IMR-90 (cell line): ENCODE results near the gene DGKZ. TPM values are rescaled to one million over a fixed set of nuclear protein-coding genes. Genes with fewer than 3 reads are reported as not detected.

Source experiments
- ATAC-seq: fragments of 200-7000 bp; cut with Tn5 transposase; 2 replicates; pipeline ENCODE4 v1.9.1; 2020; ENCODE audit warnings: low read depth, mild to moderate bottlenecking, moderate library complexity
- BruUV-seq: library from RNA; stranded (reverse); fragments of 400-500 nt; replicated peaks from 2 replicates; lab custom pipeline; 2021; lab: Mats Ljungman, UMichigan
- CTCF ChIA-PET: fragments of 300-600 bp; formaldehyde crosslinking; extraction: SDS; loops from one replicate; lab custom pipeline; 2021; ENCODE audit warnings: antibody characterized with exemption; lab: Yijun Ruan, JAX
- POLR2A ChIA-PET: fragments of 300-600 bp; sonication (Branson Sonifier 250); formaldehyde crosslinking; loops from one replicate; lab custom pipeline; 2022; ENCODE audit warnings: antibody characterized with exemption; ENCODE audit not compliant: unreplicated experiment; lab: Charles Lee
- DNase-seq: peaks from one replicate; pipeline ENCODE4 v3.0.0; 2013
- H2AFZ ChIP-seq: replicated peaks from 2 replicates; pipeline ENCODE3; 2013; ENCODE audit warnings: low read length, mild to moderate bottlenecking; ENCODE audit not compliant: poor library complexity
- H2AK5ac ChIP-seq: 2 replicates; pipeline ENCODE4 v1.6.1; 2013; ENCODE audit warnings: low read depth, low read length, inconsistent platforms
- H2AK9ac ChIP-seq: replicated peaks from 2 replicates; pipeline ENCODE3; 2013; ENCODE audit warnings: mild to moderate bottlenecking, low read depth, low read length, moderate library complexity; ENCODE audit not compliant: poor library complexity
- H2BK120ac ChIP-seq: 2 replicates; pipeline ENCODE4 v1.6.1; 2013; ENCODE audit warnings: low read depth, low read length, inconsistent platforms
- H2BK15ac ChIP-seq: 3 replicates; pipeline ENCODE4 v1.6.1; 2013; ENCODE audit warnings: low read depth, low read length, inconsistent platforms
- H2BK20ac ChIP-seq: 2 replicates; pipeline ENCODE4 v1.6.1; 2013; ENCODE audit warnings: low read depth, mild to moderate bottlenecking, inconsistent platforms, low read length, moderate library complexity
- H2BK5ac ChIP-seq: 2 replicates; pipeline ENCODE4 v1.6.1; 2013; ENCODE audit warnings: mild to moderate bottlenecking, low read depth, low read length, inconsistent platforms; ENCODE audit not compliant: poor library complexity, severe bottlenecking
- H3K14ac ChIP-seq: replicated peaks from 2 replicates; pipeline ENCODE4 v1.6.1; 2013; ENCODE audit warnings: low read depth, low read length, inconsistent platforms
- H3K18ac ChIP-seq: 2 replicates; pipeline ENCODE4 v1.6.1; 2013; ENCODE audit warnings: low read depth, low read length, control low read depth
- H3K23ac ChIP-seq: 2 replicates; pipeline ENCODE4 v1.6.1; 2013; ENCODE audit warnings: low read depth, low read length, inconsistent platforms
- H3K27ac ChIP-seq: 2 replicates; pipeline ENCODE4 v1.5.1; 2013; ENCODE audit warnings: mild to moderate bottlenecking, control low read depth, low read length; ENCODE audit not compliant: insufficient read depth
- H3K27me3 ChIP-seq: 2 replicates; pipeline ENCODE4 v1.6.1; 2013; ENCODE audit warnings: low read length; ENCODE audit not compliant: control insufficient read depth, insufficient read depth
- H3K36me3 ChIP-seq: 2 replicates; pipeline ENCODE4 v1.6.1; 2013; ENCODE audit warnings: low read length, mixed read lengths; ENCODE audit not compliant: control insufficient read depth, insufficient read depth
- H3K4ac ChIP-seq: 2 replicates; pipeline ENCODE4 v1.6.1; 2013; ENCODE audit warnings: low read depth, low read length, inconsistent platforms
- H3K4me1 ChIP-seq: 2 replicates; pipeline ENCODE4 v1.6.1; 2013; ENCODE audit warnings: low read length, mixed read lengths; ENCODE audit not compliant: control insufficient read depth, insufficient read depth
- H3K4me2 ChIP-seq: 2 replicates; pipeline ENCODE4 v1.6.1; 2013; ENCODE audit warnings: low read depth, mild to moderate bottlenecking, control low read depth, low read length, moderate library complexity
- H3K4me3 ChIP-seq: 2 replicates; pipeline ENCODE4 v1.5.1; 2013; ENCODE audit warnings: low read depth, mild to moderate bottlenecking, control low read depth, low read length, moderate library complexity; ENCODE audit not compliant: insufficient read depth
- H3K56ac ChIP-seq: 2 replicates; pipeline ENCODE4 v1.6.1; 2013; ENCODE audit warnings: low read length, inconsistent platforms; ENCODE audit not compliant: insufficient read depth; ENCODE audit errors: extremely low read depth
- H3K79me1 ChIP-seq, 2 experiments: 2 replicates each; pipeline ENCODE4 v1.6.1; 2013; ENCODE audit warnings: low read length in 2 of 2, inconsistent platforms in 1 of 2, low read depth in 1 of 2
- H3K9ac ChIP-seq: 2 replicates; pipeline ENCODE4 v1.6.1; 2013; ENCODE audit warnings: low read depth, low read length, control low read depth
- H3K9me1 ChIP-seq: 2 replicates; pipeline ENCODE4 v1.6.1; 2013; ENCODE audit warnings: low read length, inconsistent platforms; ENCODE audit not compliant: insufficient read depth
- H3K9me3 ChIP-seq: 2 replicates; pipeline ENCODE4 v1.6.1; 2013; ENCODE audit warnings: low read length; ENCODE audit not compliant: control insufficient read depth, insufficient read depth
- H4K20me1 ChIP-seq: 2 replicates; pipeline ENCODE4 v1.6.1; 2013; ENCODE audit warnings: low read length, inconsistent platforms; ENCODE audit not compliant: insufficient read depth
- H4K5ac ChIP-seq: 2 replicates; pipeline ENCODE4 v1.6.1; 2013; ENCODE audit warnings: mild to moderate bottlenecking, low read depth, low read length, control low read depth
- H4K8ac ChIP-seq, 2 experiments: 2 replicates each; pipeline ENCODE4 v1.6.1; 2013; ENCODE audit warnings: low read depth in 2 of 2, low read length in 2 of 2, control low read depth in 1 of 2, inconsistent platforms in 1 of 2
- H4K91ac ChIP-seq: 2 replicates; pipeline ENCODE4 v1.6.1; 2013; ENCODE audit warnings: low read depth, low read length, inconsistent platforms; ENCODE audit not compliant: insufficient read depth
- CEBPB ChIP-seq: IDR thresholded peaks from 2 replicates; pipeline ENCODE4 v1.6.1; 2012; ENCODE audit warnings: low read depth, low read length, improper control_type of control experiment
- CHD1 ChIP-seq: IDR thresholded peaks from 2 replicates; pipeline ENCODE4 v1.6.1; 2012; ENCODE audit warnings: low read depth, low read length, improper control_type of control experiment
- FOS ChIP-seq: fragments of 150-350 bp; IDR thresholded peaks from 2 replicates; pipeline ENCODE4 v1.6.1; 2016; ENCODE audit warnings: low read depth, low read length
- MAZ ChIP-seq: IDR thresholded peaks from 2 replicates; pipeline ENCODE4 v1.6.1; 2012; ENCODE audit warnings: low read depth, mild to moderate bottlenecking, low read length, improper control_type of control experiment, moderate library complexity, borderline replicate concordance
- MXI1 ChIP-seq: IDR thresholded peaks from 2 replicates; pipeline ENCODE4 v1.6.1; 2012; ENCODE audit warnings: low read depth, mild to moderate bottlenecking, low read length, moderate library complexity, borderline replicate concordance
- NFE2L2 ChIP-seq: fragments of 150-350 bp; IDR thresholded peaks from 2 replicates; pipeline ENCODE4 v1.6.1; 2016; ENCODE audit warnings: low read depth, mild to moderate bottlenecking, low read length
- POLR2A ChIP-seq: IDR thresholded peaks from 2 replicates; pipeline ENCODE4 v1.6.1; 2012; ENCODE audit warnings: mild to moderate bottlenecking, low read depth, low read length
- RAD21 ChIP-seq: IDR thresholded peaks from 2 replicates; pipeline ENCODE4 v1.6.1; 2012; ENCODE audit warnings: low read length, improper control_type of control experiment
- RFX5 ChIP-seq: IDR thresholded peaks from 2 replicates; pipeline ENCODE4 v1.8.0; 2012; ENCODE audit warnings: low read depth, mild to moderate bottlenecking, low read length, moderate library complexity
- WGBS, 2 experiments: methylation state at CpG; one replicate each; pipeline versions ENCODE4 v1.1.5 to v1.1.7; 2013; ENCODE audit warnings: missing lambda C conversion rate in 2 of 2; ENCODE audit not compliant: insufficient read length in 1 of 2; ENCODE audit errors: extremely low coverage in 2 of 2; 5-methylcytosine and 5-hydroxymethylcytosine counted together
- dilution Hi-C: fragments of 300-500 bp; cut with HindIII; formaldehyde crosslinking; loops from one replicate; pipeline ENCODE4 v1.14.3; 2018; ENCODE audit warnings: low sequenced_read_pairs; ENCODE audit not compliant: unreplicated experiment
- in situ Hi-C: fragments of 300-500 bp; cut with MboI; formaldehyde crosslinking; loops from 3 replicates; pipeline ENCODE4 v1.14.3; 2019; ENCODE audit warnings: low sequenced_read_pairs, inconsistent platforms, mixed read lengths
- intact Hi-C: fragments of 100-400 bp; cut with micrococcal nuclease; formaldehyde crosslinking; loops from 2 replicates; pipeline ENCODE4 v1.10.0; 2022
- polyA plus RNA-seq, 3 experiments: library from polyadenylated mRNA; depleted of rRNA; stranded (reverse); fragments of >200 nt; gene quantifications; 2 replicates each; pipeline ENCODE4 v1.2.3, GENCODE V29; 2012; ENCODE audit warnings: low replicate concordance in 1 of 3
- total RNA-seq: library from RNA; depleted of rRNA; stranded (reverse); fragments of >200 nt; gene quantifications from 2 replicates; pipeline ENCODE4 v1.2.3, GENCODE V29; 2012
- TF ChIP-seq, protein P1 (sequence below): fragments of 150-350 bp; IDR thresholded peaks from 2 replicates; pipeline ENCODE4 v1.6.1; 2016; ENCODE audit warnings: low read depth, mild to moderate bottlenecking, low read length, moderate library complexity, borderline replicate concordance
- TF ChIP-seq, protein P2 (sequence below): conservative IDR thresholded peaks from 2 replicates; pipeline ENCODE4 v1.5.1; 2012; ENCODE audit warnings: mild to moderate bottlenecking, low read depth, low read length, improper control_type of control experiment
- TF ChIP-seq, protein P3 (sequence below): fragments of 150-350 bp; IDR thresholded peaks from 2 replicates; pipeline ENCODE4 v1.6.1; 2017; ENCODE audit warnings: mild to moderate bottlenecking, antibody characterized with exemption, low read length, low read depth

DGKZ gene
- total and polyA plus RNA-seq, 2 of the 4 experiments (the other 2 are of a cell fraction): 46.8 to 62.0 TPM

DNA sequence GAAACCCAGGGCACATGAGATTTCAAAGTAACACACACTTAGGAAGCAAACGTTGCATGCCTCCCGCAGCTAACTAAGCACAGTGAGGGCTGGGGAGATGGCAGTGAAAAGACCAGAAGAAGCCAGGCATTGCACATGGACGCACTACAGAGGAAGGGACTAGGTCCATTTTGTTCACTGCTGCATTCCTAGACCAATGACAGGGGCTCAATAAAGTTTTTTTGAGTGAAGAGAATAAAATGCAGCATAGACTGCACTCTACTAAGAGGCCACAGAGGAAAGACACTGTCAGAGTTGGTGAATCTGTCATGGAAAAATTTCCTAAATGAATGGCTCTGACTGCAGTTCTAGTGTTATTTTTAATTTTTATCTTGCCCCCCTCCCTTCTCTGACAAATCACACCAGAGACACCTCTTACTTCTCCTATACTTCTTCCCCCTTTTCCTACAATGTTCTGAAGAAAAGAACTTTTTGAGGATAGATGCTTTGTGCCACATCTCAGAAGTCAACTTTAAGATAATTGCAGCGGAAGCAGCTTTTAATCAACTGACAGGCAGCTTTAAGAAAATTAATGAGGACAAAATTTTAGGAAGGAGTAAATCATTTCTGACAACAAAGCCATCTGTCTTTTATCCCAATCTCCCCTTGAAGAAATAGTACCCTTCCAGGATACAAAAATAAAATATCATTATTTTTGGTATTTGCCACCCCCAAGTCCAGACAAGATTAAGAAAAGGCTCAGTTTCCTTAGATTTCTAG lies 79.1 kb downstream of the DGKZ start:
- no peak overlapping the region for H2AFZ ChIP-seq
- TF ChIP-seq CEBPB: no peak
- no peak for TF ChIP-seq MAZ
- TF ChIP-seq, protein P1, sequence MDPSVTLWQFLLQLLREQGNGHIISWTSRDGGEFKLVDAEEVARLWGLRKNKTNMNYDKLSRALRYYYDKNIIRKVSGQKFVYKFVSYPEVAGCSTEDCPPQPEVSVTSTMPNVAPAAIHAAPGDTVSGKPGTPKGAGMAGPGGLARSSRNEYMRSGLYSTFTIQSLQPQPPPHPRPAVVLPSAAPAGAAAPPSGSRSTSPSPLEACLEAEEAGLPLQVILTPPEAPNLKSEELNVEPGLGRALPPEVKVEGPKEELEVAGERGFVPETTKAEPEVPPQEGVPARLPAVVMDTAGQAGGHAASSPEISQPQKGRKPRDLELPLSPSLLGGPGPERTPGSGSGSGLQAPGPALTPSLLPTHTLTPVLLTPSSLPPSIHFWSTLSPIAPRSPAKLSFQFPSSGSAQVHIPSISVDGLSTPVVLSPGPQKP: no peak
- TF ChIP-seq RFX5: no peak
- no peak for TF ChIP-seq RAD21
- TF ChIP-seq NFE2L2: no peak
- TF ChIP-seq, protein P2, sequence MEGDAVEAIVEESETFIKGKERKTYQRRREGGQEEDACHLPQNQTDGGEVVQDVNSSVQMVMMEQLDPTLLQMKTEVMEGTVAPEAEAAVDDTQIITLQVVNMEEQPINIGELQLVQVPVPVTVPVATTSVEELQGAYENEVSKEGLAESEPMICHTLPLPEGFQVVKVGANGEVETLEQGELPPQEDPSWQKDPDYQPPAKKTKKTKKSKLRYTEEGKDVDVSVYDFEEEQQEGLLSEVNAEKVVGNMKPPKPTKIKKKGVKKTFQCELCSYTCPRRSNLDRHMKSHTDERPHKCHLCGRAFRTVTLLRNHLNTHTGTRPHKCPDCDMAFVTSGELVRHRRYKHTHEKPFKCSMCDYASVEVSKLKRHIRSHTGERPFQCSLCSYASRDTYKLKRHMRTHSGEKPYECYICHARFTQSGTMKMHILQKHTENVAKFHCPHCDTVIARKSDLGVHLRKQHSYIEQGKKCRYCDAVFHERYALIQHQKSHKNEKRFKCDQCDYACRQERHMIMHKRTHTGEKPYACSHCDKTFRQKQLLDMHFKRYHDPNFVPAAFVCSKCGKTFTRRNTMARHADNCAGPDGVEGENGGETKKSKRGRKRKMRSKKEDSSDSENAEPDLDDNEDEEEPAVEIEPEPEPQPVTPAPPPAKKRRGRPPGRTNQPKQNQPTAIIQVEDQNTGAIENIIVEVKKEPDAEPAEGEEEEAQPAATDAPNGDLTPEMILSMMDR: no peak
- no peak for TF ChIP-seq MXI1
- no peak for TF ChIP-seq FOS
- TF ChIP-seq, protein P3, sequence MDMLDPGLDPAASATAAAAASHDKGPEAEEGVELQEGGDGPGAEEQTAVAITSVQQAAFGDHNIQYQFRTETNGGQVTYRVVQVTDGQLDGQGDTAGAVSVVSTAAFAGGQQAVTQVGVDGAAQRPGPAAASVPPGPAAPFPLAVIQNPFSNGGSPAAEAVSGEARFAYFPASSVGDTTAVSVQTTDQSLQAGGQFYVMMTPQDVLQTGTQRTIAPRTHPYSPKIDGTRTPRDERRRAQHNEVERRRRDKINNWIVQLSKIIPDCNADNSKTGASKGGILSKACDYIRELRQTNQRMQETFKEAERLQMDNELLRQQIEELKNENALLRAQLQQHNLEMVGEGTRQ: no peak
- TF ChIP-seq POLR2A: no peak
- TF ChIP-seq CHD1: no peak
- WGBS, 2 experiments: 100% methylated on average over 2 of the region's 4 CpGs; no CpG with 5 or more reads in 1 of the 2 experiments
- no peak overlapping the region for H2BK120ac ChIP-seq
- no peak overlapping the region for H3K18ac ChIP-seq
- H3K9me3 ChIP-seq: no peaks in the 10 kb centered on the region
- H3K4me1 ChIP-seq: no peaks in the 10 kb centered on the region
- no peak overlapping the region for H3K9ac ChIP-seq
- H3K23ac ChIP-seq: no peak overlapping the region
- no peak overlapping the region for H4K91ac ChIP-seq
- BruUV-seq: no TSS peak
- no peak overlapping the region for H2AK5ac ChIP-seq
- no peak overlapping the region for H3K4me2 ChIP-seq
- POLR2A ChIA-PET: no interaction called here
- H3K56ac ChIP-seq: no peak overlapping the region
- no peak overlapping the region for H3K27ac ChIP-seq
- H2BK20ac ChIP-seq: no peak overlapping the region
- H3K9me1 ChIP-seq: peaks cover 4% of the 10 kb centered on the region; the same call in 1 of the 2 replicates
- no peak overlapping the region for H3K4me3 ChIP-seq
- in situ Hi-C loops: no loop called here
- H3K27me3 ChIP-seq: no peaks in the 10 kb centered on the region
- intact Hi-C loops: no loop called here
- ATAC-seq (no peak), DNase-seq (no peak)
- peaks cover 0 to 9% of the 10 kb centered on the region in 2 experiments; a peak in 1 of 4 replicates for H3K79me1 ChIP-seq
- peaks cover 17% of the 10 kb centered on the region for H3K36me3 ChIP-seq
- no peaks in the 10 kb centered on the region for H4K20me1 ChIP-seq
- H4K8ac ChIP-seq: no peak overlapping the region
- no peak overlapping the region for H3K14ac ChIP-seq
- H2BK15ac ChIP-seq: no peak overlapping the region
- H2AK9ac ChIP-seq: peak overlapping the region; percentile 31
- no peak overlapping the region for H3K4ac ChIP-seq
- CTCF ChIA-PET: interaction anchor here (0.7 kb wide), 1 partner anchor 66 kb away, joined by 3 read pairs; no protein-coding TSS in a partner anchor
- H2BK5ac ChIP-seq: no peak overlapping the region
- dilution Hi-C loops: no loop called here
- H4K5ac ChIP-seq: no peak overlapping the region
